ENCODE data around the gene TRIM3. TPM values are rescaled to one million over a fixed set of nuclear protein-coding genes. Genes with fewer than 3 reads are reported as not detected.

Gene TRIM3
- total RNA-seq, 1 experiment from 2014 or later: 37.9 TPM

- no peak for DNase-seq (ENCODE audit: low spot score)
Measured at GRCh38 chr11:6437993-6438392, 35.7 kb downstream of the TRIM3 start.

DNA sequence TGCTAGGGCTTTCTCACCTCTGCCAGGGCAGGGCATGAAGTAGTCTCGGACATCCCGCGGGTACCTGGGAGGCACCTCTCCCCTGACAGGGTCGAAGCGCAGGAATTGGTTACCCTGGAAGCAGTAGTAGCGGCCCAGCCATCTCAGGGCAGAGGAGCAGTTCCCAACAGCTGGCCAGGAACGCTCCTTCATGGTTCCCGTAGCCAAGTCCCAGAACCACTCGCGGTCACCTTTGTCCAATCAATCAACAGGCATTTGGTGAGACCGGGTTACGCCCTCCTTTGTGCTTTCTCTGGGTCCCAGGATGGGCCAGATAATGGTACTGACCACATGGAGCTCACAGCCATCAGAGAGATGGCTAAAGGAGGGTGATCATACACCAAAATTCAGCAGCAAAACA, 36.3 kb downstream of the TRIM3 start:
- no peak for DNase-seq (ENCODE audit: low spot score)

- DNase-seq (ENCODE audit: low spot score): no peak
Measured at GRCh38 chr11:6433998-6434660, 39.6 kb downstream of the TRIM3 start.

GRCh38 chr11:6431861-6432260, 41.9 kb downstream of the TRIM3 start:
- DNase-seq (ENCODE audit: low spot score): no peak

DNA sequence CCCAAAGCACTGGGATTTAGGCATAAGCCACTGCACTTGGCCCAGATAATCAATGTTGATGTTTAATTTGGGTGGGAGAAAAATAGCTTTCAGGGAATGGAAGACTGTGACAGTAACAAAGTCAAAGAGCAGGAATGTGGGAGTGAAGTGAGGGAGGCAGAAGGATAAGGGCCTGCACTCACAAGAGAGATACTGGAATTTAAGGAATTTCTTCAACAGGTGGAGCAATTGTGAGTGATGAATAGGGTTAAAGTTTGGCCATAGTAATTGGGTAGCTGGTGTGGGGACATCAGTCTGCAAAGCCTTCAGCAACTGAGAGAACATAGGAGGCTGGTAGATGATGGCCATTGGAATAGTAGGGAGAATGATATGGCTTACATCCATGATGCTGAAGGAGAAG, 46.2 kb downstream of the TRIM3 start:
- DNase-seq (ENCODE audit: low spot score): no peak

GRCh38 chr11:6420677-6421076, 53.1 kb downstream of the TRIM3 start:
- DNase-seq (ENCODE audit: low spot score): no peak

- no peak for DNase-seq (ENCODE audit: low spot score)
Measured at GRCh38 chr11:6419009-6419631, 54.6 kb downstream of the TRIM3 start, which contains the start of gene APBB1. TSS of gene APBB1 (minus strand) at chr11:6419094. CDS start at chr11:6411347, 7,747 bp downstream.

- DNase-seq (ENCODE audit: low spot score): no peak
Measured at GRCh38 chr11:6418557-6419008, 55.2 kb downstream of the TRIM3 start.

GRCh38 chr11:6417907-6418556, 55.7 kb downstream of the TRIM3 start:
- no peak for DNase-seq (ENCODE audit: low spot score)

DNA sequence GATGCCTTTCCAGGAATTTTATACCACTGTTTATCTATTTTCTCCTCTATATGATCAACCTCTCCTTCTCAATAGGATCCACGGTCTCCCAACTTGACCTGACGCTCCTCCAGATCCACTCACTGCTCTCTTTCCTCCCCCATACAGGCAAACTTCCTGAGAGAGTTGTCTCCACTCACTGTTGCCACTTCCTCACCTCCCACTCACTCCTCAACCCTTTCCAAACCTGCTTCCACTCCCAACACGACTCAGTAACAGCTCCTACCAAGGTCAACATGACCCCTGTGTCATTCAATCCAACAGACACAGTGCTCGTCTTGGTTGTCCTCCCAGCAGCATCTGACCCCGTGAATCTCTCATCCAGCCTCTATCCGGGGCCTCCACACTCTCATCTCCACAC, 57.9 kb downstream of the TRIM3 start:
- DNase-seq (ENCODE audit: low spot score): no peak

DNA sequence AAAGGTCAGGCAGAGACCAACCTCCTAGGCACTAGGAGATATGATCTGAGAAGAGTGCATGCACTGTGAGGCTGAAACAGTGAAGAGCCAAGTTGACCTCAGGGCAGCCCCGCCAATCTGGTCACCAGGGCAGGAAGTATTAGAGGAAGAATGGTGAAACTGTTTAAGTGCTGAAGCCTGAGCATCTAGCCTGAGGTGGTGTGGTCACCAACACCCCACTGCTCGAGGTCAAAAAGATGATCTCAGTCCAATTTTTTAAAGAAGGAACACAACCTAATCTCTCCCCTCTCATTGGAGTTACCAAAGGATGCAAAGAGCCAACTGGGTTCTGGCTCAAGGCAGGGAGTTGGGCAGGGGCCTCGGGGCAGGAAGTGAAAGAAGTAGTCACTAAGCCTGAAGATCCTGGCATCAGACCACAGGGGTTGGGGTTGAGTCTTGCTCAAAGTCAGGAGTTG, 58.8 kb downstream of the TRIM3 start:
- no peak for DNase-seq (ENCODE audit: low spot score)

DNA sequence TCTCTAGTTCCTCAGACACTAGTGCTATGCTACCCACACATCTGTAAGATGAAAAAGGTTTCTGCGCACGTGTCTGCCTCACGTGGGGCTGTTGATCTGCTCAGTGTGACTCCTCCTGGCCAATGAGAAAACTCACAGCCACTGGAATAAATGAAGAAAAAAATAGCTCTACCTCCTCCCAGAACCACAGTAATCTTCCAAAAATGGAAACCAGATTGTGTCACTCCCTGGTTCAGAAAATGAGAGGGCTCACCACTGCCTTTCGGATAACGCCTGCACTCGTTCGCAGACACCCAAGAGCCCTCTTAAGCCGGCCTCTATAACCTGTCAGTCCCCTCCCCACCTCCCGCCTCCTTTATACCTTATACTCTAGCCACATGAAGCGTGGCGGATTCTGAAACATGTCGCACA, 59.9 kb downstream of the TRIM3 start:
- DNase-seq (ENCODE audit: low spot score): no peak

DNA sequence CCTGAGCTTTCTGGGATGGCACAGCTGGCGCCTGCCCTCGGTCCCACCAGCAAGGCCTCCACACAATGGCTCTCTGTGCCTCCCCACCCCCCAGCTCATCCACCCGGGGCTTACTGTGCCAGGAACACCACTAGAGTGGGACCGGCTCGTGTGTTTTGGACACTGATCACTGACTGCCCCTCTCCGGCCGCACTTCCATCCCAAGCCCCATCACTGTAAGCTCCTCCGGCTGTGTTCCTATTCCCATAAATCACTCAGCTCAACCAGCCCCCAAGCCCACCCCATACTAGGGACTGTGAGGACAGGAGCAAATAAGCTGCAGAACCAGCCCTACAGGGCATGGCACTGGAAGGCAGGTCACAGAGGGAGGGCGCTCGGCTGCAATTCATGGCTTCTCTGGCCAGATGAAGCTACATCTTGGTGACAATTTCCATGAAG, 62.1 kb downstream of the TRIM3 start:
- no peak for DNase-seq (ENCODE audit: low spot score)

GRCh38 chr11:6410695-6411430, 62.9 kb downstream of the TRIM3 start:
- no peak for DNase-seq (ENCODE audit: low spot score)

DNA sequence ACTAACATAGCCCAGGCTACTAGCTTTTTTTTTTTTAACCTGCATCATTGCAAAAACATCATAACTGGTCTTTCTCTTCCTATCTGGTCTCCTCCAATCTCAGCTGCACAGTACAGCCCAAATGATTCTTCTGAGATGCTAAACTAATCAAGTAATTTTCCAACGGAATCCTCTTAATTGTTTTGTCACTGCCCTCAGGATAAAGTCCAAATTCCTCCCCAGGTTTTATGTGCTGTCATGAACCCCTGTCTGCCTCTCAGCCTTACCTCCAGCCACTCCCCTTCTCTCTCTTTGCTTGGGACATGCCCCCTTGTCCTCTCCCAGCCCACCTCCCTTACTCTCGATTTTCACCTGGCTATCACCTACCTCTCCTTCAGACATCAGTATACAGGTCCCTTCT, 67.4 kb downstream of the TRIM3 start:
- DNase-seq (ENCODE audit: low spot score): no peak

GRCh38 chr11:6405846-6406245, 67.9 kb downstream of the TRIM3 start:
- DNase-seq (ENCODE audit: low spot score): no peak

DNA sequence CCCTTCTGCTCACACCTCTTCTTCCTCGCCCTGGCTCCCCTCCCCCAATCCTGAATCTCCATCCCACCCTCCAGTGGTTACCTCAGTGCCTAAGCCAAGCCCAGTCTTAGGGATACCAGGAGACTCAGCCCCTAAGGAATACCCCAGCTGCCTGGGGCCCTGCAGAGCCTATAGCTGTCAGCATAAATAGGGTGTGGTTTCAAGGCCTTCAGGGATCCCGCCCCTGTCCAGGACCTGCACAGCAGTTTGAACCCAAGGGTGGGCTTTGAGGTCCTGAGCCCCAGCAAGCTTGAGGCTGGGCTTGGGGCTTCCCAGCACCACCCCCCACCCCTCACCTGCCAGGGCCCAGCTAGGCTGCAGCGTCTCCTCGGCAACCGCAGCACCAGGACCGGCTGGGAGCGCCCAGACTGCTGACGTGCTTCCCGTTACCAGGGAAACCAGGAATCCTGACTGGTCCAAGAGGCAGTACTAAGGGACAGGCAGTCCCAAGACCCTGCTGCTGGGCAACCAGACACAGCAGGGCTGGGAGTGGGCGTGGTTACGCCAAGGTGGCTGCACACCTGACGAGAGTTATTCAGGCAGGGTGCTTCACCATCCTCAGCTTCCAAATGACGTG, 68.6 kb downstream of the TRIM3 start:
- DNase-seq (ENCODE audit: low spot score): no peak

- no peak for DNase-seq (ENCODE audit: low spot score)
Measured at GRCh38 chr11:6404342-6405051, 69.2 kb downstream of the TRIM3 start.

GRCh38 chr11:6403539-6403938, 70.2 kb downstream of the TRIM3 start:
- no peak for DNase-seq (ENCODE audit: low spot score)

DNA sequence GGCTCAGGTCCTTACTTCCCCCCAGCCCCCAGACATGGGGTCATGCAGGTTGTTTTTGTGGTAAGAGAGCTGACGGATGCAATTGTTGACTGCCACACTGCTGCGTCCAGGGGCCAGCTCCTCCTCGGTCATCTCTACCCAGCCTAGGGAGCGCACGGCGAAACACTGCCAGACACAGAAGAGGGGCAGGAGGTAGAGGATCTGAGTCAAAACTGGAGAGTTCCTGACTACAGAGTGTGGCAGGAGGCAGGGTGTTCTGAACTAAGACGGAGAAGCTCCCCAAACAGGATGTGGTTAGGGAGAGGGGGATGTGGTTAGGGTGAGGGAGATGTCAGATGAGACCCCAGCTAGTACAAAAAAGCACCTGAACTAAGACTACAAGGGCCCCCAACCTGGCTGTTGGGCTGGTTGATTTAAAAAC, 71.2 kb downstream of the TRIM3 start:
- no peak for DNase-seq (ENCODE audit: low spot score)

GRCh38 chr11:6402061-6402470, 71.7 kb downstream of the TRIM3 start:
- no peak for DNase-seq (ENCODE audit: low spot score)

All from HT-29 (cell line).